ENCODE results near the gene UAP1L1. TPM values are rescaled to one million over a fixed set of nuclear protein-coding genes. Genes with fewer than 3 reads are reported as not detected.
A peak's percentile ranks its signal among the peaks of the same experiment; 100 is the strongest.

The UAP1L1 gene
- total and polyA plus RNA-seq, 12 donors, result 3.4 to 24.3 (median 8.5) TPM

DNA sequence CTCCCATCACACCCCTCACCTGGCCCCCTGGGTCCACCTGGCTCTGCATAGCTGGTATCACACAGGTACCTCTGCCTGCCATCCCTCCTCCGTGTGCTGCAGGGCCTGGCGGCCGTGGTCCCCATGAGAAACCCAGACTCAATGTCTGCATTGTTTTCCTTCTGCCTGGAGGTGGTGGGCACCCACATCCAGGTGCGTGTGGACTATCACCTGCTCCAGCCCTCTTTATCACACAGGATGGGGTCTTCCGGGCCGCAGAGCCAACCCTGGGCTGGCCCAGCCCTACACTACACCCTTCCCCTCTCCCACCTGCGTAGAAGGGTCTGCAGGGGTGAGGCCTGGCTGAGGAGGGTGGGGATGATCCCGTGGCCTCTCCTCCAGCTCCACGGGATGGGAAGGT lies 38.4 kb upstream of the UAP1L1 start:
- Histone ChIP-seq H3K9me3 (no peaks in the 10 kb centered on the region), H3K4me3 (no peak overlapping the region), H3K27ac (no peak overlapping the region), H3K27me3 (peaks cover 0 to 5% (median 0%) of the 10 kb centered on the region in 7 donors), H3K4me1 (peaks cover 13 to 45% (median 26%) of the 10 kb centered on the region in 9 donors), H3K36me3 (peaks cover 4 to 56% (median 20%) of the 10 kb centered on the region in 9 donors)
- no peak for ATAC-seq
- TF ChIP-seq, protein P1, sequence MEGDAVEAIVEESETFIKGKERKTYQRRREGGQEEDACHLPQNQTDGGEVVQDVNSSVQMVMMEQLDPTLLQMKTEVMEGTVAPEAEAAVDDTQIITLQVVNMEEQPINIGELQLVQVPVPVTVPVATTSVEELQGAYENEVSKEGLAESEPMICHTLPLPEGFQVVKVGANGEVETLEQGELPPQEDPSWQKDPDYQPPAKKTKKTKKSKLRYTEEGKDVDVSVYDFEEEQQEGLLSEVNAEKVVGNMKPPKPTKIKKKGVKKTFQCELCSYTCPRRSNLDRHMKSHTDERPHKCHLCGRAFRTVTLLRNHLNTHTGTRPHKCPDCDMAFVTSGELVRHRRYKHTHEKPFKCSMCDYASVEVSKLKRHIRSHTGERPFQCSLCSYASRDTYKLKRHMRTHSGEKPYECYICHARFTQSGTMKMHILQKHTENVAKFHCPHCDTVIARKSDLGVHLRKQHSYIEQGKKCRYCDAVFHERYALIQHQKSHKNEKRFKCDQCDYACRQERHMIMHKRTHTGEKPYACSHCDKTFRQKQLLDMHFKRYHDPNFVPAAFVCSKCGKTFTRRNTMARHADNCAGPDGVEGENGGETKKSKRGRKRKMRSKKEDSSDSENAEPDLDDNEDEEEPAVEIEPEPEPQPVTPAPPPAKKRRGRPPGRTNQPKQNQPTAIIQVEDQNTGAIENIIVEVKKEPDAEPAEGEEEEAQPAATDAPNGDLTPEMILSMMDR (IDR thresholded peaks at IDR 0.05), result no peak
- intact Hi-C loops (cut with DNase I), result loop anchor here in 4 of 10 donors (5.0 kb wide), 2 partner anchors 92 to 252 kb away; partner anchors contain the start of gene C8G (in 2 of the 4)
- WGBS, 2 donors, result 89 to 94% methylated on average over 9 of the region's 9 CpGs
- DNase-seq, result no peak

DNA sequence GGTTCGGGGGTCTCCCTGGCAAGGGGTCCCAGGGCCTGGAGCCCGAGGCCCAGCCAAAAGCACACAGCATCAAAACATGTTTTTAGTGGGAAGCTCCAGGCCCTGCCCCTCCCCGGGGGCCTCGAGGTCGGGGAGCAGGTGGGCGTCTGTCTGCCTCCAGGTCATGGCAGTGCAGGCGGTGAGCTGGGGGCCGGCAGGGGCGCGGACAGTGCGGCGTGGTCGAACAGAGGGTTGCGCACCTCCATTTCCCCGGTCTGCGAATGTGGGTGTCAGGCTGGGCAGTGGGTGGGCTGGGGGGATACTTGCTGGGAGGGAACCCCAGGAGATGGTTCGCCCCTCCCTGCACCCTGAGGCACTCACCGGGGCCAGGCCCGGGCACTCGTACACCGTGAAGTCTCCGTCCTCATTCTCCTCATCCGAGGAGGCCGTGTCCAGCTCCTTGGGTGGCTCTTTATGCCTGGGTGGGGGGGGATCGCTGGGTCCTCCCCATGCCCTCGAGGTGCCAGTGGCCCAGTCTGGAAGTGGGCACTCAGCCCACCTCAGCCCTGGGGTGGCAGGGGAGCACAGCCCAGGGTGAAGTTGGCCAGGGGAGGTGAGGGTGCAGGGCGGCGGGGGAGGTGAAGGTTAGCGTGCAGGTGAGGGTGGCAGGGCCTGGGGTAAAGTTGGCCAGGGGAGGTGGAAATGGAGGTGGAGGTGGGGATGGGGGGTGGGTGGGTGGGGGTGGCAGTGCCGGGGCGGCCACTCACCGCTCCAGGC lies 37.5 kb upstream of the UAP1L1 start:
- peaks cover 0 to 13% (median 0%) of the 10 kb centered on the region in 7 donors for H3K27me3 ChIP-seq
- intact Hi-C loops (cut with DNase I), result loop anchor here in 4 of 10 donors (5.0 kb wide), 2 partner anchors 92 to 252 kb away; partner anchors contain the start of gene C8G (in 2 of the 4)
- no peaks in the 10 kb centered on the region for H3K9me3 ChIP-seq
- no peak for DNase-seq
- no peak overlapping the region for H3K27ac ChIP-seq
- TF ChIP-seq, protein P1 (IDR thresholded peaks at IDR 0.05), result no peak
- WGBS, 2 donors, result 93% methylated on average over 32 of the region's 32 CpGs
- no peak overlapping the region for H3K4me3 ChIP-seq
- ATAC-seq, result no peak
- peaks cover 4 to 56% (median 20%) of the 10 kb centered on the region in 9 donors for H3K36me3 ChIP-seq
- peaks cover 18 to 49% (median 29%) of the 10 kb centered on the region in 9 donors for H3K4me1 ChIP-seq

DNA sequence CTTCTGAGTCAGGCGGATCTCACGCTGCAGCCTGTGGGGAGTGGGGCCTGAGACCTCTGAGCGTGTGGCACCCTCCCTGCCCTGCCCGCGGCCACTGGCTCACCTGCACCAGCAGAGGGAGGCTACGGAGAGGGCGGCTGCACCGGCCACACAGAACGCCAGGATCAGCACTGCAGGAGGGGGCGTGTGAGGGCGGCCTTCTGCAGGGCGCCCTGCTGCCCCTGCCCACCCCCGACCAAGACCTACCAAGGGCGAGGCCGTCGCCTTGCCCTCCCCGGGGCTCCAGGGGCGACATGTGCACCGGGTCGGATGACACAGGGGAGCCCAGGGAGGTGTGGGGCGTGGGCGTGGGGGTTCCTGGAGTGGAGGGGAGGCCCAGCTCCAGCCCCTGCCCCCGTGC lies 36.7 kb upstream of the UAP1L1 start:
- H3K36me3 ChIP-seq, result peaks cover 4 to 56% (median 20%) of the 10 kb centered on the region in 9 donors
- intact Hi-C loops (cut with DNase I), result no loop called here
- H3K27ac ChIP-seq, result peak overlapping the region in 2 of 10 donors; percentile 43 to 92
- peaks cover 19 to 48% (median 29%) of the 10 kb centered on the region in 9 donors for H3K4me1 ChIP-seq
- peaks cover 0 to 21% (median 0%) of the 10 kb centered on the region in 7 donors for H3K27me3 ChIP-seq
- TF ChIP-seq, protein P1 (IDR thresholded peaks at IDR 0.05), result no peak
- no peak for DNase-seq
- ATAC-seq, result no peak
- H3K4me3 ChIP-seq, result no peak overlapping the region
- no peaks in the 10 kb centered on the region for H3K9me3 ChIP-seq
- 90% methylated on average over 23 of the region's 23 CpGs for WGBS, 2 donors

DNA sequence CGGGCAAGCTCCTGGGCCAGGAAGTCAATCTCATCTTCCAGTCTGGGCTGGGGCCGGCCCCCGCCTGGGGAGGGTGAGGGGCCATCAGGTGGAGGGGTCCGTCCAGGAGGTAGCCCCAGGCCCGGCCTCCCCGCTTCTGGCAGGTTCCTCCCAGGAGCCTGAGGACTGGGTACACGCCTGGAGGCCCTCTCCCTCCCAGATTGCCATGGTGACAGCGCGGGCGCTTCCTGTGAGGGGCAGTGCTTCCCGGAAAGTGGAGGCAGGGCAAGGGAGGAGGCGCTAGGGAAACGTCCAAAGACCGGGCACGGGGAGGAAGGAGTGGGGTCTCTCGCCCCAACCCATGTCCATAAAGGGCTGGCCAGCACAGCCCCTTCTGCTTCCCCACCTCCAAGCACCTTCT lies 36.2 kb upstream of the UAP1L1 start:
- H3K9me3 ChIP-seq, result no peaks in the 10 kb centered on the region
- peaks cover 0 to 25% (median 0%) of the 10 kb centered on the region in 7 donors for H3K27me3 ChIP-seq
- 64 to 67% methylated on average over 15 to 16 of the region's 16 CpGs for WGBS, 2 donors
- no peak overlapping the region for H3K4me3 ChIP-seq
- DNase-seq, result no peak
- intact Hi-C loops (cut with DNase I), result no loop called here
- ATAC-seq, result no peak
- peaks cover 4 to 56% (median 20%) of the 10 kb centered on the region in 9 donors for H3K36me3 ChIP-seq
- peak overlapping the region in 5 of 10 donors; percentile 25 to 92 (median 43) for H3K27ac ChIP-seq
- H3K4me1 ChIP-seq, result peaks cover 20 to 49% (median 30%) of the 10 kb centered on the region in 9 donors
- TF ChIP-seq, protein P1 (IDR thresholded peaks at IDR 0.05), result no peak

All from heart right ventricle (tissue), 16 donors.